G401 (cell line): Measurements from ENCODE around the gene C5orf24. TPM values are rescaled to one million over a fixed set of nuclear protein-coding genes. Genes with fewer than 3 reads are reported as not detected.

Experiments used
- DNase-seq: peaks from one replicate; pipeline ENCODE4 v3.0.0-alpha.2; 2015; ENCODE audit warnings: low spot score
- in situ Hi-C: cut with HindIII; loops from 2 replicates; pipeline ENCODE4 v1.10.0; 2016; ENCODE audit warnings: low sequenced_read_pairs, mixed read lengths
- total RNA-seq: library from RNA; depleted of rRNA; stranded (reverse); fragments of >200 nt; shearing (Covaris generic); gene quantifications from 2 replicates; pipeline ENCODE4 v1.2.3, GENCODE V29; 2014; rRNA removed

The C5orf24 gene
- total RNA-seq, 1 experiment from 2014 or later: 22.7 TPM

GRCh38 chr5:134902071-134902801, 56.5 kb downstream of the C5orf24 start:
- DNase-seq: no peak
- in situ Hi-C loops: no loop called here

DNA sequence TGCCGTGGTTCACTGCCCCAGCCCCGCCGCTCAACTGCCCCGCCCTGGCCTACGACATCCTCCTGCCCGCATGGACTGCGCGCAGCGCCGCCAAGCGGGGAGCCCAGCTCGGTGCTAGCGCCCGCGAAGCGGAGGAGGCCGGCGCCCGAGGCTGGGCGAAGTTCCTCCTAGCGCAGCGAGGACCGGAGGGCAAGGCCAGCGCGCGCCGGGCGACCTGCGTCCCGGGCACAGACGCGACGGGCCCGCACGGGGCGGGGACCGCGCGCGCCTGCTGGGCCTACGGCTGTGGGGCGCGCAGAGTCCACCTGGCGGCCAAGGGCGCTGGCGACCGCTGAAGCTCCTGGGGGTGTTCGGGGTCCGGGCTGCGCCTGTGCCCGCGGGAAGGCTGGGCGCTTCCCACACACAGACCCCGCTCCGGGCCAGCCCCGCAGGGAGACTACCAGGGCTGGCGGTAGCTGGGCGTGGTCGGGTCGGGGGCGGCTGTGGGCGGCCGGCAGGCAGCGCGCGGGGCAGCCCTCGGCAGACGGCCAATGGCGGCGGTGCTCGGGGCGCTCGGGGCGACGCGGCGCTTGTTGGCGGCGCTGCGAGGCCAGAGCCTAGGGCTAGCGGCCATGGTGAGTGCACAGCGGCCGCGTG, 59.0 kb downstream of the C5orf24 start, which contains the start of gene PCBD2:
Gene PCBD2 (plus strand): TSS at position 522 of the 636 bp plus-strand sequence. CDS start 9 bp downstream, at position 531.
- peak; percentile 82 for DNase-seq
- in situ Hi-C loops: no loop called here

- in situ Hi-C loops: no loop called here
- DNase-seq: peak; percentile 78
Observed at GRCh38 chr5:134905246-134905996, 59.7 kb downstream of the C5orf24 start.

GRCh38 chr5:134906811-134907210, 61.0 kb downstream of the C5orf24 start:
- in situ Hi-C loops: no loop called here
- DNase-seq: no peak

Other genes with a start within 250 kb of the C5orf24 start
- 29.6 and 41.2 TPM in 2 replicates for gene SAR1B, start 213.1 kb upstream of the C5orf24 start, total RNA-seq
- 6.8 and 8.0 TPM in 2 replicates for gene SEC24A, start 197.2 kb upstream of the C5orf24 start, total RNA-seq
- 26.2 and 39.2 TPM in 2 replicates for gene CAMLG, start 107.4 kb upstream of the C5orf24 start, total RNA-seq
- 13.8 and 18.1 TPM in 2 replicates for gene DDX46, start 87.2 kb upstream of the C5orf24 start, total RNA-seq
- 51.4 and 81.3 TPM in 2 replicates for gene TXNDC15, start 28.4 kb downstream of the C5orf24 start, total RNA-seq
- gene PCBD2, start 59.2 kb downstream of the C5orf24 start, total RNA-seq: 4.0 and 12.7 TPM in 2 replicates
- not detected in 2 replicates for gene CATSPER3, start 121.9 kb downstream of the C5orf24 start, total RNA-seq
- gene PITX1, start 188.3 kb downstream of the C5orf24 start, total RNA-seq: 60.2 and 66.1 TPM in 2 replicates